HepG2 (cell line): ENCODE measurements around the gene PIKFYVE. TPM values are rescaled to one million over a fixed set of nuclear protein-coding genes. Genes with fewer than 3 reads are reported as not detected.

Source experiments
- AHR ChIP-seq: IDR thresholded peaks from 2 replicates; pipeline ENCODE4 v1.6.1; 2018; ENCODE audit warnings: missing genetic modification reagents, missing compliant biosample characterization
- ARNT ChIP-seq: fragments of 450-650 bp; IDR thresholded peaks from 2 replicates; pipeline ENCODE4 v1.6.1; 2017
- FOSL2 ChIP-seq: sonication (generic); formaldehyde crosslinking; IDR thresholded peaks from 2 replicates; pipeline ENCODE4 v1.4.0; 2020; ENCODE audit warnings: missing genetic modification reagents
- ONECUT2 ChIP-seq: sonication (generic); formaldehyde crosslinking; IDR thresholded peaks from 2 replicates; pipeline ENCODE4 v1.4.0; 2020; ENCODE audit warnings: missing genetic modification reagents
- PREB ChIP-seq: sonication (generic); formaldehyde crosslinking; IDR thresholded peaks from 2 replicates; pipeline ENCODE4 v1.4.0; 2020; ENCODE audit warnings: missing genetic modification reagents
- REPIN1 ChIP-seq: sonication (generic); formaldehyde crosslinking; IDR thresholded peaks from 2 replicates; pipeline ENCODE4 v1.8.0; 2022; ENCODE audit warnings: missing genetic modification reagents, low read depth, mild to moderate bottlenecking, borderline replicate concordance
- RFXAP ChIP-seq: sonication (generic); formaldehyde crosslinking; IDR thresholded peaks from 2 replicates; pipeline ENCODE4 v1.4.0; 2020; ENCODE audit warnings: missing genetic modification reagents, borderline replicate concordance
- SRSF9 ChIP-seq: fragments of 200-400 bp; formaldehyde crosslinking; IDR thresholded peaks from 2 replicates; pipeline ENCODE4 v1.6.1; 2018; ENCODE audit warnings: borderline replicate concordance, mild to moderate bottlenecking, low read depth, low read length; ENCODE audit not compliant: insufficient read depth, poor library complexity, severe bottlenecking
- TFE3 ChIP-seq: IDR thresholded peaks from 2 replicates; pipeline ENCODE4 v1.6.1; 2016
- ZBTB20 ChIP-seq: sonication (generic); formaldehyde crosslinking; IDR thresholded peaks from 2 replicates; pipeline ENCODE4 v1.8.1; 2023; ENCODE audit warnings: missing genetic modification reagents, low read depth, mild to moderate bottlenecking, borderline replicate concordance
- ZC3H13 ChIP-seq: sonication (generic); formaldehyde crosslinking; IDR thresholded peaks from 2 replicates; pipeline ENCODE4 v1.8.1; 2023; ENCODE audit warnings: mild to moderate bottlenecking, missing genetic modification reagents, moderate library complexity
- ZNF30 ChIP-seq: sonication (generic); formaldehyde crosslinking; IDR thresholded peaks from 2 replicates; pipeline ENCODE4 v1.5.0; 2020; ENCODE audit warnings: mild to moderate bottlenecking, missing genetic modification reagents
- ZNF547 ChIP-seq: sonication (generic); formaldehyde crosslinking; IDR thresholded peaks from 2 replicates; pipeline ENCODE4 v1.5.1; 2020; ENCODE audit warnings: mild to moderate bottlenecking, missing genetic modification reagents
- ZNF710 ChIP-seq: sonication (generic); formaldehyde crosslinking; IDR thresholded peaks from 2 replicates; pipeline ENCODE4 v1.5.0; 2020; ENCODE audit warnings: mild to moderate bottlenecking, missing genetic modification reagents, borderline replicate concordance
- polyA plus RNA-seq, 8 experiments: library from polyadenylated mRNA; depleted of rRNA in 3 of 8; stranded (reverse) in 7 of 8; unstranded in 1 of 8; fragments of >200 nt; fragmentation: Illumina TruSeq in 4 of 8; extraction: Trizol in 4 of 8; gene quantifications; 2 replicates each; pipeline versions ENCODE4 v1.2.1 to v1.2.3, GENCODE V29; 2011 to 2016; ENCODE audit warnings: low read depth in 4 of 8, missing spikeins in 1 of 8, mixed read lengths in 1 of 8; ENCODE audit not compliant: insufficient read depth in 1 of 8
- total RNA-seq, 5 experiments: library from RNA; depleted of rRNA; stranded (reverse); fragments of >200 nt; fragmentation: Illumina TruSeq; extraction: Trizol; gene quantifications; 2 replicates each; pipeline ENCODE4 v1.2.3, GENCODE V29; 2016; ENCODE audit warnings: low read depth in 1 of 5
- TF ChIP-seq, protein P1 (sequence below): sonication (generic); formaldehyde crosslinking; conservative IDR thresholded peaks from 2 replicates; pipeline ENCODE4 v1.4.0; 2020; ENCODE audit warnings: mild to moderate bottlenecking, missing genetic modification reagents, moderate library complexity
- TF ChIP-seq, protein P2 (sequence below): sonication (generic); formaldehyde crosslinking; IDR thresholded peaks from 2 replicates; pipeline ENCODE4 v1.9.0; 2021; ENCODE audit warnings: missing genetic modification reagents, borderline replicate concordance
- TF ChIP-seq, protein P3 (sequence below): sonication (generic); formaldehyde crosslinking; IDR thresholded peaks from 2 replicates; pipeline ENCODE4; 2020; ENCODE audit warnings: missing genetic modification reagents, mild to moderate bottlenecking, borderline replicate concordance

Gene PIKFYVE
- total and polyA plus RNA-seq, 2 of the 13 experiments (the other 11 are each of a cell fraction or from before 2014, with no cell fraction given) = 20.2 to 21.7 TPM

DNA sequence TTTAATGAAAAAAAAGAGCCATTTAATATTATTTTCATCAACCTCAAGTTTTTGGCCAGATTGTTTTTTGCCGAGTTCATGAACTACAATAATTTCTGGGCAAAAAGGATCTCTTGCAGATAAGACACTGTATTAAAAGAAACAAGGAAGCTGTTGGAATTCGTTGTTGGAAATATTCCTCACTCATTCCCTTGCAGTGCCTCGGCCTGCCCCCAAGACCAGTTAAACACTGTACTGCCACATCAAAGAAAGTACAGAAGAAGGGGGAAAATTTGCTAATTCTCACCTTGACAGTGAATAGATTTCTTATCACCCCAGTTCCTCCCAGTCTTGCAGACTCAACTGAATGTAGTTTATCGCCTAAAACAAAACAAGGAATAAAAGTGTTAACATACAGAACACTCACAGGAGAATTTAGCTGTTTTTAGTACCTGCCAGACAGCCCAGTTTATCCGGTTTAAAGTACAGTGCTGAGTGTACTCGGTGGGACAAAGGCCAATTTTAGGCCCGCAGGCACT lies 12.4 kb upstream of the PIKFYVE start (continued):
- no peak for TF ChIP-seq PREB (CRISPR knock-in tag)
- TF ChIP-seq ZNF547 (CRISPR knock-in tag) = no peak
- TF ChIP-seq FOSL2 (CRISPR knock-in tag) = no peak; the same call in 1 of the 2 replicates
- no peak for TF ChIP-seq ZNF710 (CRISPR knock-in tag)
- TF ChIP-seq ZC3H13 (CRISPR knock-in tag) = 0 out of 2 replicates have a peak, but pooled peaks have one; percentile 66
- no peak for TF ChIP-seq AHR (CRISPR knock-in tag)
- TF ChIP-seq, protein P1, sequence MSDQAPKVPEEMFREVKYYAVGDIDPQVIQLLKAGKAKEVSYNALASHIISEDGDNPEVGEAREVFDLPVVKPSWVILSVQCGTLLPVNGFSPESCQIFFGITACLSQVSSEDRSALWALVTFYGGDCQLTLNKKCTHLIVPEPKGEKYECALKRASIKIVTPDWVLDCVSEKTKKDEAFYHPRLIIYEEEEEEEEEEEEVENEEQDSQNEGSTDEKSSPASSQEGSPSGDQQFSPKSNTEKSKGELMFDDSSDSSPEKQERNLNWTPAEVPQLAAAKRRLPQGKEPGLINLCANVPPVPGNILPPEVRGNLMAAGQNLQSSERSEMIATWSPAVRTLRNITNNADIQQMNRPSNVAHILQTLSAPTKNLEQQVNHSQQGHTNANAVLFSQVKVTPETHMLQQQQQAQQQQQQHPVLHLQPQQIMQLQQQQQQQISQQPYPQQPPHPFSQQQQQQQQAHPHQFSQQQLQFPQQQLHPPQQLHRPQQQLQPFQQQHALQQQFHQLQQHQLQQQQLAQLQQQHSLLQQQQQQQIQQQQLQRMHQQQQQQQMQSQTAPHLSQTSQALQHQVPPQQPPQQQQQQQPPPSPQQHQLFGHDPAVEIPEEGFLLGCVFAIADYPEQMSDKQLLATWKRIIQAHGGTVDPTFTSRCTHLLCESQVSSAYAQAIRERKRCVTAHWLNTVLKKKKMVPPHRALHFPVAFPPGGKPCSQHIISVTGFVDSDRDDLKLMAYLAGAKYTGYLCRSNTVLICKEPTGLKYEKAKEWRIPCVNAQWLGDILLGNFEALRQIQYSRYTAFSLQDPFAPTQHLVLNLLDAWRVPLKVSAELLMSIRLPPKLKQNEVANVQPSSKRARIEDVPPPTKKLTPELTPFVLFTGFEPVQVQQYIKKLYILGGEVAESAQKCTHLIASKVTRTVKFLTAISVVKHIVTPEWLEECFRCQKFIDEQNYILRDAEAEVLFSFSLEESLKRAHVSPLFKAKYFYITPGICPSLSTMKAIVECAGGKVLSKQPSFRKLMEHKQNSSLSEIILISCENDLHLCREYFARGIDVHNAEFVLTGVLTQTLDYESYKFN (CRISPR knock-in tag) = no peak; the same call in 1 of the 2 replicates
- no peak for TF ChIP-seq SRSF9
- no peak for TF ChIP-seq RFXAP (CRISPR knock-in tag)
- TF ChIP-seq, protein P2, sequence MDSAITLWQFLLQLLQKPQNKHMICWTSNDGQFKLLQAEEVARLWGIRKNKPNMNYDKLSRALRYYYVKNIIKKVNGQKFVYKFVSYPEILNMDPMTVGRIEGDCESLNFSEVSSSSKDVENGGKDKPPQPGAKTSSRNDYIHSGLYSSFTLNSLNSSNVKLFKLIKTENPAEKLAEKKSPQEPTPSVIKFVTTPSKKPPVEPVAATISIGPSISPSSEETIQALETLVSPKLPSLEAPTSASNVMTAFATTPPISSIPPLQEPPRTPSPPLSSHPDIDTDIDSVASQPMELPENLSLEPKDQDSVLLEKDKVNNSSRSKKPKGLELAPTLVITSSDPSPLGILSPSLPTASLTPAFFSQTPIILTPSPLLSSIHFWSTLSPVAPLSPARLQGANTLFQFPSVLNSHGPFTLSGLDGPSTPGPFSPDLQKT (CRISPR knock-in tag) = no peak
- no peak for TF ChIP-seq TFE3 (CRISPR knock-in tag)
- TF ChIP-seq ONECUT2 = no peak
- TF ChIP-seq ZBTB20 (CRISPR knock-in tag) = no peak
- TF ChIP-seq REPIN1 (CRISPR knock-in tag) = no peak
- TF ChIP-seq, protein P3, sequence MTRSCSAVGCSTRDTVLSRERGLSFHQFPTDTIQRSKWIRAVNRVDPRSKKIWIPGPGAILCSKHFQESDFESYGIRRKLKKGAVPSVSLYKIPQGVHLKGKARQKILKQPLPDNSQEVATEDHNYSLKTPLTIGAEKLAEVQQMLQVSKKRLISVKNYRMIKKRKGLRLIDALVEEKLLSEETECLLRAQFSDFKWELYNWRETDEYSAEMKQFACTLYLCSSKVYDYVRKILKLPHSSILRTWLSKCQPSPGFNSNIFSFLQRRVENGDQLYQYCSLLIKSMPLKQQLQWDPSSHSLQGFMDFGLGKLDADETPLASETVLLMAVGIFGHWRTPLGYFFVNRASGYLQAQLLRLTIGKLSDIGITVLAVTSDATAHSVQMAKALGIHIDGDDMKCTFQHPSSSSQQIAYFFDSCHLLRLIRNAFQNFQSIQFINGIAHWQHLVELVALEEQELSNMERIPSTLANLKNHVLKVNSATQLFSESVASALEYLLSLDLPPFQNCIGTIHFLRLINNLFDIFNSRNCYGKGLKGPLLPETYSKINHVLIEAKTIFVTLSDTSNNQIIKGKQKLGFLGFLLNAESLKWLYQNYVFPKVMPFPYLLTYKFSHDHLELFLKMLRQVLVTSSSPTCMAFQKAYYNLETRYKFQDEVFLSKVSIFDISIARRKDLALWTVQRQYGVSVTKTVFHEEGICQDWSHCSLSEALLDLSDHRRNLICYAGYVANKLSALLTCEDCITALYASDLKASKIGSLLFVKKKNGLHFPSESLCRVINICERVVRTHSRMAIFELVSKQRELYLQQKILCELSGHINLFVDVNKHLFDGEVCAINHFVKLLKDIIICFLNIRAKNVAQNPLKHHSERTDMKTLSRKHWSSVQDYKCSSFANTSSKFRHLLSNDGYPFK (CRISPR knock-in tag) = no peak
- TF ChIP-seq ZNF30 (CRISPR knock-in tag) = peak; percentile 44; the same call in 1 of the 2 replicates
- TF ChIP-seq ARNT = no peak
